HepG2 (cell line): ENCODE measurements around the gene RIPOR3. TPM values are rescaled to one million over a fixed set of nuclear protein-coding genes. Genes with fewer than 3 reads are reported as not detected.
A peak's percentile ranks its signal among the peaks of the same experiment; 100 is the strongest.

ENCODE experiments used
- ARNTL ChIP-seq: sonication (generic); formaldehyde crosslinking; IDR thresholded peaks from 2 replicates; pipeline ENCODE4 v1.4.0; 2020; ENCODE audit warnings: mild to moderate bottlenecking, missing genetic modification reagents
- ATF4 ChIP-seq, 2 experiments: fragments of 450-650 bp in 1 of 2; sonication (generic) in 1 of 2; formaldehyde crosslinking; IDR thresholded peaks; 2 replicates each; pipeline versions ENCODE4 v1.5.0 to v1.8.0; 2020 to 2022; ENCODE audit warnings: mild to moderate bottlenecking in 1 of 2, missing genetic modification reagents in 1 of 2
- CSRNP2 ChIP-seq: sonication (generic); formaldehyde crosslinking; conservative IDR thresholded peaks from 2 replicates; pipeline ENCODE4 v1.8.0; 2022; ENCODE audit warnings: low read depth, missing genetic modification reagents
- EP300 ChIP-seq, 3 experiments: sonication (generic) in 1 of 3; formaldehyde crosslinking in 1 of 3; IDR thresholded peaks; 2 replicates each; pipeline versions ENCODE4 v1.5.1 to v1.6.1; 2011 to 2020; ENCODE audit warnings: low read depth in 2 of 3, low read length in 2 of 3, borderline replicate concordance in 1 of 3, improper control_type of control experiment in 1 of 3, mild to moderate bottlenecking in 1 of 3, missing genetic modification reagents in 1 of 3, moderate library complexity in 1 of 3
- PRPF4 ChIP-seq: fragments of 200-400 bp; formaldehyde crosslinking; IDR thresholded peaks from 2 replicates; pipeline ENCODE4 v1.6.1; 2016; ENCODE audit warnings: low read length, low read depth; ENCODE audit not compliant: poor library complexity, severe bottlenecking
- RBM22 ChIP-seq: fragments of 200-400 bp; formaldehyde crosslinking; optimal IDR thresholded peaks from 2 replicates; pipeline ENCODE3; 2017; ENCODE audit warnings: mild to moderate bottlenecking, low read length, moderate library complexity
- SRY ChIP-seq: sonication (generic); formaldehyde crosslinking; IDR thresholded peaks from 2 replicates; pipeline ENCODE4 v1.8.0; 2022; ENCODE audit warnings: mild to moderate bottlenecking, missing genetic modification reagents
- U2AF1 ChIP-seq: fragments of 200-400 bp; formaldehyde crosslinking; optimal IDR thresholded peaks from 2 replicates; pipeline ENCODE3; 2017; ENCODE audit warnings: mild to moderate bottlenecking, low read depth, low read length
- YEATS2 ChIP-seq: sonication (generic); formaldehyde crosslinking; IDR thresholded peaks from 2 replicates; pipeline ENCODE4 v1.4.0; 2020; ENCODE audit warnings: missing genetic modification reagents, borderline replicate concordance
- ZHX1 ChIP-seq: sonication (generic); formaldehyde crosslinking; IDR thresholded peaks from 2 replicates; pipeline ENCODE4 v1.8.1; 2022; ENCODE audit warnings: low read depth, mild to moderate bottlenecking, missing genetic modification reagents
- ZNF383 ChIP-seq: sonication (generic); formaldehyde crosslinking; IDR thresholded peaks from 2 replicates; pipeline ENCODE4 v1.4.0; 2020; ENCODE audit warnings: missing genetic modification reagents, mild to moderate bottlenecking, borderline replicate concordance
- ZNF646 ChIP-seq: sonication (generic); formaldehyde crosslinking; IDR thresholded peaks from 2 replicates; pipeline ENCODE4 v1.9.0; 2021; ENCODE audit warnings: mild to moderate bottlenecking, missing genetic modification reagents
- polyA plus RNA-seq, 8 experiments: library from polyadenylated mRNA; depleted of rRNA in 3 of 8; stranded (reverse) in 7 of 8; unstranded in 1 of 8; fragments of >200 nt; fragmentation: Illumina TruSeq in 4 of 8; extraction: Trizol in 4 of 8; gene quantifications; 2 replicates each; pipeline versions ENCODE4 v1.2.1 to v1.2.3, GENCODE V29; 2011 to 2016; ENCODE audit warnings: low read depth in 4 of 8, missing spikeins in 1 of 8, mixed read lengths in 1 of 8; ENCODE audit not compliant: insufficient read depth in 1 of 8
- total RNA-seq, 5 experiments: library from RNA; depleted of rRNA; stranded (reverse); fragments of >200 nt; fragmentation: Illumina TruSeq; extraction: Trizol; gene quantifications; 2 replicates each; pipeline ENCODE4 v1.2.3, GENCODE V29; 2016; ENCODE audit warnings: low read depth in 1 of 5
- TF ChIP-seq, protein P1 (sequence below): sonication (generic); formaldehyde crosslinking; IDR thresholded peaks from 2 replicates; pipeline ENCODE4 v1.4.0; 2020; ENCODE audit warnings: missing genetic modification reagents

RIPOR3 gene
- total and polyA plus RNA-seq, 2 of the 13 experiments (the other 11 are each of a cell fraction or from before 2014, with no cell fraction given) = 0.18 TPM; not detected in 1

- TF ChIP-seq YEATS2 (CRISPR knock-in tag) (peak; percentile 74; the same call in 1 of the 2 replicates), PRPF4 (no peak), SRY (no peak), CSRNP2 (CRISPR knock-in tag) (no peak), ZNF383 (CRISPR knock-in tag) (no peak), ZNF646 (no peak), RBM22 (no peak), EP300 (IDR thresholded peaks at IDR 0.05; ENCODE audit: low read depth in 2 of 2, low read length in 2 of 2) (no peak), EP300 (CRISPR knock-in tag; IDR thresholded peaks at IDR 0.05; ENCODE audit: borderline replicate concordance) (no peak), ARNTL (CRISPR knock-in tag) (no peak), ATF4 (CRISPR knock-in tag; IDR thresholded peaks at IDR 0.05) (no peak), U2AF1 (no peak), ZHX1 (CRISPR knock-in tag) (no peak)
- TF ChIP-seq, protein P1, sequence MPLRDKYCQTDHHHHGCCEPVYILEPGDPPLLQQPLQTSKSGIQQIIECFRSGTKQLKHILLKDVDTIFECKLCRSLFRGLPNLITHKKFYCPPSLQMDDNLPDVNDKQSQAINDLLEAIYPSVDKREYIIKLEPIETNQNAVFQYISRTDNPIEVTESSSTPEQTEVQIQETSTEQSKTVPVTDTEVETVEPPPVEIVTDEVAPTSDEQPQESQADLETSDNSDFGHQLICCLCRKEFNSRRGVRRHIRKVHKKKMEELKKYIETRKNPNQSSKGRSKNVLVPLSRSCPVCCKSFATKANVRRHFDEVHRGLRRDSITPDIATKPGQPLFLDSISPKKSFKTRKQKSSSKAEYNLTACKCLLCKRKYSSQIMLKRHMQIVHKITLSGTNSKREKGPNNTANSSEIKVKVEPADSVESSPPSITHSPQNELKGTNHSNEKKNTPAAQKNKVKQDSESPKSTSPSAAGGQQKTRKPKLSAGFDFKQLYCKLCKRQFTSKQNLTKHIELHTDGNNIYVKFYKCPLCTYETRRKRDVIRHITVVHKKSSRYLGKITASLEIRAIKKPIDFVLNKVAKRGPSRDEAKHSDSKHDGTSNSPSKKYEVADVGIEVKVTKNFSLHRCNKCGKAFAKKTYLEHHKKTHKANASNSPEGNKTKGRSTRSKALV (CRISPR knock-in tag) = 0 out of 2 replicates have a peak, but pooled peaks have one; percentile 36
Measured at GRCh38 chr20:50625986-50626677, 65.2 kb downstream of the RIPOR3 start (continued).
